Breast epithelium (tissue), 3 donors: Measurements from ENCODE around the gene LY86.

Experiments
- POLR2A ChIP-seq: fragments of 450-650 bp; IDR thresholded peaks from one replicate; pipeline ENCODE4 v1.6.1; 2016; ENCODE audit warnings: antibody characterized with exemption, mild to moderate bottlenecking, moderate library complexity
- TF ChIP-seq, protein P1 (sequence below), 3 donors: fragments of 450-650 bp; IDR thresholded peaks; one replicate each; pipeline ENCODE4 v1.5.1; 2016 to 2017; ENCODE audit warnings: antibody characterized with exemption in 3 of 3, mild to moderate bottlenecking in 3 of 3, moderate library complexity in 3 of 3

- TF ChIP-seq, protein P1, sequence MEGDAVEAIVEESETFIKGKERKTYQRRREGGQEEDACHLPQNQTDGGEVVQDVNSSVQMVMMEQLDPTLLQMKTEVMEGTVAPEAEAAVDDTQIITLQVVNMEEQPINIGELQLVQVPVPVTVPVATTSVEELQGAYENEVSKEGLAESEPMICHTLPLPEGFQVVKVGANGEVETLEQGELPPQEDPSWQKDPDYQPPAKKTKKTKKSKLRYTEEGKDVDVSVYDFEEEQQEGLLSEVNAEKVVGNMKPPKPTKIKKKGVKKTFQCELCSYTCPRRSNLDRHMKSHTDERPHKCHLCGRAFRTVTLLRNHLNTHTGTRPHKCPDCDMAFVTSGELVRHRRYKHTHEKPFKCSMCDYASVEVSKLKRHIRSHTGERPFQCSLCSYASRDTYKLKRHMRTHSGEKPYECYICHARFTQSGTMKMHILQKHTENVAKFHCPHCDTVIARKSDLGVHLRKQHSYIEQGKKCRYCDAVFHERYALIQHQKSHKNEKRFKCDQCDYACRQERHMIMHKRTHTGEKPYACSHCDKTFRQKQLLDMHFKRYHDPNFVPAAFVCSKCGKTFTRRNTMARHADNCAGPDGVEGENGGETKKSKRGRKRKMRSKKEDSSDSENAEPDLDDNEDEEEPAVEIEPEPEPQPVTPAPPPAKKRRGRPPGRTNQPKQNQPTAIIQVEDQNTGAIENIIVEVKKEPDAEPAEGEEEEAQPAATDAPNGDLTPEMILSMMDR (IDR thresholded peaks at IDR 0.05) = no peak
- no peak for TF ChIP-seq POLR2A
Measured at GRCh38 chr6:6582131-6582530, 6.4 kb upstream of the LY86 start.
